Measurements from ENCODE around the gene CACNA1A.
"Not testable (repeated sequence)": the region's sequence is repeated elsewhere in the genome, so short reads cannot be mapped to it uniquely, and the experiment has no call there.

The CACNA1A gene

DNA sequence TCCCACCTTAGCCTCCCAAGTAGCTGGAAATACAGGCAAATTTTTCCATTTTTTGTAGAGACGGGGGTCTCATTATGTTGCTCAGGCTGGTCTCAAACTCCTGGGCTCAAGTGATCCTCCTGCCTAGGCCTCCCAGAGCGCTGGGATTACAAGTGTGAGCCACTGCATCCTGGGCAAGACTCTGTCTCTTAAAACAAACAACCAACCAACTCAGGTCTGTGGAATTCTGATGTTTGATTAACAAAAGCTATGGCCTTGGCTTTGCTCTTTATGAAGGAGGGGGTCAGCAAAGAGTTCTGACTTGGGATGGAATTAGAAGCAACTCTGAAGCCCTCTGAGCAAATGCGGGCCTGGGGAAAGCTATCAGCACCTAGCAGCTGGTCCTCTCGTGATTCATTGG, 238.4 kb downstream of the CACNA1A start:
- FAIRE-seq: no peak
- TF ChIP-seq, protein P1, sequence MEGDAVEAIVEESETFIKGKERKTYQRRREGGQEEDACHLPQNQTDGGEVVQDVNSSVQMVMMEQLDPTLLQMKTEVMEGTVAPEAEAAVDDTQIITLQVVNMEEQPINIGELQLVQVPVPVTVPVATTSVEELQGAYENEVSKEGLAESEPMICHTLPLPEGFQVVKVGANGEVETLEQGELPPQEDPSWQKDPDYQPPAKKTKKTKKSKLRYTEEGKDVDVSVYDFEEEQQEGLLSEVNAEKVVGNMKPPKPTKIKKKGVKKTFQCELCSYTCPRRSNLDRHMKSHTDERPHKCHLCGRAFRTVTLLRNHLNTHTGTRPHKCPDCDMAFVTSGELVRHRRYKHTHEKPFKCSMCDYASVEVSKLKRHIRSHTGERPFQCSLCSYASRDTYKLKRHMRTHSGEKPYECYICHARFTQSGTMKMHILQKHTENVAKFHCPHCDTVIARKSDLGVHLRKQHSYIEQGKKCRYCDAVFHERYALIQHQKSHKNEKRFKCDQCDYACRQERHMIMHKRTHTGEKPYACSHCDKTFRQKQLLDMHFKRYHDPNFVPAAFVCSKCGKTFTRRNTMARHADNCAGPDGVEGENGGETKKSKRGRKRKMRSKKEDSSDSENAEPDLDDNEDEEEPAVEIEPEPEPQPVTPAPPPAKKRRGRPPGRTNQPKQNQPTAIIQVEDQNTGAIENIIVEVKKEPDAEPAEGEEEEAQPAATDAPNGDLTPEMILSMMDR (IDR thresholded peaks at IDR 0.05; ENCODE audit: insufficient read depth, missing control alignments): no peak
- no peak for DNase-seq (ENCODE audit: insufficient read length, low spot score)

DNA sequence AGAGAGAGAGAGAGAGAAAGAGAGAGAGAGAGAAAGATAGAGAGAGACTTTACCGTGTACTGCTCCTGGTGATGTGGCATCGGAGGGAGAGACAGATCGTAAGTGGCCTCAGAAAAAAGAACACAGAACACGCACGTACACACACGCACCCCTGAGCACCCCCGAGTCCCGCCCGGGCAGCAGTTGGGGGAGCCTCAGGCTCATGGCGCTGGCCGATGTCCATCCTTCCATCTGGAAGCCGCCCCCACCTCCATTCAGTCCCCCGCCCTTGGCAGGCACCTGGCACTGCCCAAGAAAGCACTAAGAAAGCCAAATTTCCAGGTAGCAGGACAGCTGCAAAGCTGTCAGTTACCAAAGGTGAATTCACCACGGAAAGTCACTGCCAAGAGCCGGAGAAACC, 239.1 kb downstream of the CACNA1A start:
- TF ChIP-seq, protein P1 (IDR thresholded peaks at IDR 0.05; ENCODE audit: insufficient read depth, missing control alignments): no peak
- no peak for FAIRE-seq

DNA sequence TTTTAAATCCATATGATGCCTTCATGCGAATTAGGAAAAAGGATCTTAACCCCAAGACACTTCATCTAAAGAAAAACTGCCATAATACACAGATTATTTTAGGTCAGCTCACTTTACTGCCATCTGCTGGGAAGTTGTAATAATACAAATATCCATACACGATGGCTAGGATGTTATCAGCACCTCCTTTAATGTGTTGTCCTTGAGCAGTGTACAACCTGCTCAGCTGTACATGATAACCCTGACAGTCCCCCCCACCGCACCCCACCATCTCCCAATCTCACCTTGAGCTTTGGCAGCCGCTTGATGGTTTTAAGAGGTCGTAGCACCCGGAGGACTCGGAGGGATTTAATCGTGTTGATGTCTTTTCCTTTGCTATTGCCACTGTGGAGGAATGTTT, 243.8 kb downstream of the CACNA1A start:
- TF ChIP-seq, protein P1 (IDR thresholded peaks at IDR 0.05; ENCODE audit: insufficient read depth, missing control alignments): peak; percentile 61
- DNase-seq (ENCODE audit: insufficient read length, low spot score) (no peak), FAIRE-seq (no peak)

More for the DNA sequence above, 239.1 kb downstream of the CACNA1A start:
- no peak for DNase-seq (ENCODE audit: insufficient read length, low spot score)

DNA sequence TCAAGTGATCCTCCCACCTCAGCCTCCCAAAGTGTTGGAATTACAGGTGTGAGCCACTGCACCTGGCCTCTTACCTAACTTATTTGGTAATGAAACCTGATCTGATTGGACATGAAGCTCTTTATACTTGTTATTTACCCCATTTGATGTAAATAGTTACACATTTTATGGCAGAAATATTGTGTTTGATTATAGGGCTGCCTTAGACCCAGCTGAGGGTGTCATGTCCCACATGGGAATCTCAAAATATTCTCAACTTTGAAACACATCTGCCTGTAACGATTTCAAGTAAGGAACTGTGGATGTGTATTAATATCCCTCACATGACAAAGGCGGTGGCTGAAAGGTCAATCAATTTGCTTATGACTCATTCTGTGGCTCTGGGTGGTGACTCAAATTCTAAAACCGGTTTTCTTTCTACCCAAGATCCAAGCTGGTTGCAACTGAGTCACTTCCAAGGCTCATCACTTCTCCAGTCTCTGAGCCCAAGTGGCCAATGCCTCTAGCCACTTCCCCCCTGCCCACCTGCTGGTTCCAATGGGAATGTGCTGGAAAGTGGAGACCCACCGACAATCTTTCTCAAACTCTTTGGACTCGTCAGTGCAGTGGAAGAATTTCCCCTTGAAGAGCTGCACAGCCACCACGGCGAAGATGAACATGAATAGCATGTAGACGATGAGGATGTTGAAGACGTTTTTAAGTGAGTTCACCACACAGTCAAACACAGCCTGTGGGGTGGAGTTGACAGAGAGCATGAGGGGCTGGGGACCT, 245.2 kb downstream of the CACNA1A start:
- DNase-seq (ENCODE audit: insufficient read length, low spot score) (no peak), FAIRE-seq (no peak)
- TF ChIP-seq, protein P1 (IDR thresholded peaks at IDR 0.05; ENCODE audit: insufficient read depth, missing control alignments): no peak

DNA sequence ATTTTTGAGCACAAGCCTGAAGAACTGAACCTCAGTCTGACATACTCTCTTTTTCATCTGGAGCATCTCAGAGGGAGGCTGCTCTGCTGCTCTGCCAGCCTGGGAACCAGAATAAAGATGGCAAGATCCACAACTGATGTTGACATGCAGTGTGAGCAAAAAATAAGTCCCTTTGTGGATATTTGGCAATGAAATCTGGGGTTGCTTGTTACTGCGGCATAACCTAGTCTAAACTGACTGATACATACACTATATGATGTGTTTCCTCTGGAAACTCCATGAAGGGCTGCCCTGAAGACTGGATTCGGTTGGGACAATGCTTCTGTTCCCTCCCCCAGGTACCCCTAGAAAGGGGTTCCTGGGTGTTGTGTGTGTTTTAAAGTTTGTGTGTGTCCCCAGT, 249.4 kb downstream of the CACNA1A start:
- DNase-seq (ENCODE audit: insufficient read length, low spot score) (no peak), FAIRE-seq (no peak)
- TF ChIP-seq, protein P1 (IDR thresholded peaks at IDR 0.05; ENCODE audit: insufficient read depth, missing control alignments): no peak

DNA sequence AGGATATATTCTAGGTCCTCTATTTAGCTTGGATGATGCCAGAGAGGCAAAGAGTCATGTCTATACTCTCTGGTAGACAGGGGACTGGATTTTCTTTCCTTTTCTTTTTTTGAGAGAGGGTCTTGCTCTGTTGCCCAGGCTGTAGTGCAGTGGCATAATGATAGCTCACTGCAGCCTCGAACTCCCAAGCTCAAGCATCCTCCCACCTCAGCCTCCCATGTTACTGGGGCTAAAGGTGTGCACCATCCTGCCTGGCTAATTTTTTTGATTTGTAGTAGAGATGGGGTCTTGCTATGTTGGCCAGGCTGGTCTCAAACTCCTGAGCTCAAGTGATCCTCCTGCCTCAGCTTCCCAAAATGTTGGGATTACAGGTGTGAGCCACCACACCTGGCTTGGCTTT, 249.9 kb downstream of the CACNA1A start:
- DNase-seq (ENCODE audit: insufficient read length, low spot score); FAIRE-seq: not testable (repeated sequence)

DNA sequence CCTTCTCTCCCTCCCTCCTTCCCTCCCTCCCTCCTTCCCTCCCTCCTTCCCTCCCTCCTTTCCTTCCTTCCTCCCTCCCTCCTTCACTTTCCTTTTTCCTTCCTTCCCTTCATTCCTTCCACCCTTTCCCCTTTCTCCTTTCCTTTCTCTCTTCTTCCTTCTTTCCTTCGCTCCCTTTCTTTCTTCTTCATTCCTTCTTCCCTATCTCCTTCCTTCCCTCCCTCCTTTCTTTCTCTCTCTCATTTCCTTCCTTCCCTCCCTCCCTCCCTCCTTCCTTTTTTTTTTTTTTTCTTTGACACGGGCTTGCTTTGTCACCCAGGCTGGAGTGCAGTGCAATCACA, 250.6 kb downstream of the CACNA1A start:
- DNase-seq (ENCODE audit: insufficient read length, low spot score) (no peak), FAIRE-seq (no peak)
- TF ChIP-seq, protein P1 (IDR thresholded peaks at IDR 0.05; ENCODE audit: insufficient read depth, missing control alignments): no peak

Measured in D721Med (cell line).